DOHH2 (cell line): ENCODE results near the gene EPN2.

Experiments used
- CTCF ChIP-seq: fragments of 200-600 bp; sonication (generic); IDR thresholded peaks from one replicate; pipeline ENCODE4 v1.5.1; 2014; ENCODE audit warnings: antibody characterized with exemption, mild to moderate bottlenecking, low read depth, low read length; ENCODE audit not compliant: poor library complexity, severe bottlenecking
- EZH2phosphoT487 ChIP-seq: fragments of 200-600 bp; sonication (generic); IDR thresholded peaks from 2 replicates; pipeline ENCODE4 v1.6.1; 2017; ENCODE audit warnings: borderline replicate concordance, mild to moderate bottlenecking, antibody characterized with exemption, low read length, moderate library complexity, mixed read lengths

GRCh38 chr17:19331543-19332245 is 94.5 kb downstream of the EPN2 start:
- no peak for TF ChIP-seq CTCF
- TF ChIP-seq EZH2phosphoT487 = no peak
